ENCODE results near the gene KPNA2.
"Not testable (repeated sequence)": the region's sequence is repeated elsewhere in the genome, so short reads cannot be mapped to it uniquely, and the experiment has no call there.

The KPNA2 gene

DNA sequence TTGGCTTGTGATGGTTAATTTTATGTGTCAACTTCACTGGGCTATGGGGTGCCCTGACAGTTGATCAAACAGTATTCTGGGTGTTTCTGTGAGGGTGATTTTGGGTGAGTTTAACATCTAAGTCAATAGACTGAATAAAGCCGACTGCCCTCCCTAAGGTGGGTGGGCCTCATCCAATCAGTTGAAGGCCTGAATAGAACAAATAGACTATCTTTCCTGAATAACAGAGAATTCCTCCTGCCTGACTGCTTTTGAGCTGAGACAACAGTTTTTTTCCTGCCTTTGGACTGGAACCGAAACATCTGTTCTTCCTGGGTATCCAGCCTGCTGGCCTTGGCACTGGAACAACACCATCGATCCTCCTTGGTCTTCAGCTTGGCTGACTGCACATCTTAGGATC lies 33.0 kb downstream of the KPNA2 start:
- H3K27me3 ChIP-seq (replicated peaks; ENCODE audit: control insufficient read depth, insufficient read depth, low read length); H3K9me3 ChIP-seq (ENCODE audit: control insufficient read depth, low read length); H3K36me3 ChIP-seq (ENCODE audit: control insufficient read depth, insufficient read depth, low read length, severe bottlenecking); H3K4me1 ChIP-seq (ENCODE audit: control insufficient read depth, insufficient read depth, low read length); H3K4me3 ChIP-seq (ENCODE audit: low read length); H3K9ac ChIP-seq (ENCODE audit: low read length); DNase-seq (ENCODE audit: low read depth): not testable (repeated sequence)

DNA sequence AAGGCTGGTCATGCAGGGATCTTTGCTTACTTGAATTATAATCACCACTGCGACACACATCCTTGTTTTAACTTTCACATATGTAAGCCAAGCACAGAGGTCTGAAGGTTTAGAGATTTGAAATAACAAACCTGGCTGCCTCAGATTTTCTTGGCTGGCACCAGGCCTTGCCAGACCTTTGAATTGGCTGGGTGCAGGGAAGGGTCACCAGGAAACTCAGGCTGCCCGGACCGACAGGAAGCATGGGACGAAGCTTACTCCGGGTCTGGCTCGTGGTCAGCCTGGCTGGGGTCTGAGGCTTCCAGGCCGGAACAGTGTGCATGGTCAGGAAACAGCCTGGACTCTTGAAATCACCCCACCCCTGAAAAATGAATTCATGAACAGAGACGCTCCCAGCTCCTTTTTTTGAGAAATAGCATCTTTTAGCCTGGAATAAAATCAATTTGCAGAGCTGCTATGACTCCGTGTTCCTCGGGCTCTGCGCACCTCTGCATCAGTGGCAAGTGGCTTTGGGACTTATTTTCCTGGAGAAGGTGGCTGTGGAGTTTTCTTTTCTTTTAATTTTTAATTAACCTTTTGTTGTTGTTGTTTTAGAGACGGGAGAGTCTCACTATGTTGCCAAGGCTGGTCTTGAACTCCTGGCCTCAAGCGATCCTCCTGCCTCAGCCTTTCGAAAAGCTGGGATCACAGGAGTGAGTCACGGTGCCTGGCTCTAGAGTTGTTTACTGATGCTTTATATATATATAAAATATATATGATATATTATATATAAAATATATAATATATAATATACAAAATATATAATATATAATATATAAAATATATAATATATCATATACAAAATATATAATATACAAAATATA lies 35.3 kb downstream of the KPNA2 start:
- H3K36me3 ChIP-seq (ENCODE audit: control insufficient read depth, insufficient read depth, low read length, severe bottlenecking); H3K9ac ChIP-seq (ENCODE audit: low read length); H3K4me3 ChIP-seq (ENCODE audit: low read length); H3K4me1 ChIP-seq (ENCODE audit: control insufficient read depth, insufficient read depth, low read length); H3K9me3 ChIP-seq (ENCODE audit: control insufficient read depth, low read length); DNase-seq (ENCODE audit: low read depth); H3K27me3 ChIP-seq (replicated peaks; ENCODE audit: control insufficient read depth, insufficient read depth, low read length): not testable (repeated sequence)

DNA sequence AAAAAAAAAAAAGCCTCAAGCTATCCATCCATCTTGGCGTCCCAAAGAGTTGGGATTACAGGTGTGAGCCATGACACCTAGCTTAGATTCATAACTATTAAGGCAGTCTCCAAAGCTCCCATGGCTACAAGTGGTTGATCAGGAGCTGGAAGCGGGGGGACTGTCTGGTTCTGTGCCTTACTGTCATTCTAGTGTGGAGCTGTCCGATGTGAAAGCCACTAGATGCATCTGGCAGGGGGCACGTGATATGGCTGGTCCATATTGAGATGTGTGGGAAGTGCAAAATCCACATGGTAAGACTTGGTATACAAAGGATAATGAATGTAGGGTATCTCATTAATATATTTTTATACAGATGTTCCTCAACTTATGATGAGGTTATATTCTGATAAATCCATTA lies 38.7 kb downstream of the KPNA2 start:
- H3K36me3 ChIP-seq (ENCODE audit: control insufficient read depth, insufficient read depth, low read length, severe bottlenecking), result no peaks in the 10 kb centered on the region
- DNase-seq (ENCODE audit: low read depth), result no peak
- H3K4me3 ChIP-seq (ENCODE audit: low read length), result no peak overlapping the region
- H3K9me3 ChIP-seq (ENCODE audit: control insufficient read depth, low read length), result no peaks in the 10 kb centered on the region
- no peak overlapping the region for H3K9ac ChIP-seq (ENCODE audit: low read length)
- no peaks in the 10 kb centered on the region for H3K4me1 ChIP-seq (ENCODE audit: control insufficient read depth, insufficient read depth, low read length)
- H3K27me3 ChIP-seq (replicated peaks; ENCODE audit: control insufficient read depth, insufficient read depth, low read length), result no peaks in the 10 kb centered on the region

DNA sequence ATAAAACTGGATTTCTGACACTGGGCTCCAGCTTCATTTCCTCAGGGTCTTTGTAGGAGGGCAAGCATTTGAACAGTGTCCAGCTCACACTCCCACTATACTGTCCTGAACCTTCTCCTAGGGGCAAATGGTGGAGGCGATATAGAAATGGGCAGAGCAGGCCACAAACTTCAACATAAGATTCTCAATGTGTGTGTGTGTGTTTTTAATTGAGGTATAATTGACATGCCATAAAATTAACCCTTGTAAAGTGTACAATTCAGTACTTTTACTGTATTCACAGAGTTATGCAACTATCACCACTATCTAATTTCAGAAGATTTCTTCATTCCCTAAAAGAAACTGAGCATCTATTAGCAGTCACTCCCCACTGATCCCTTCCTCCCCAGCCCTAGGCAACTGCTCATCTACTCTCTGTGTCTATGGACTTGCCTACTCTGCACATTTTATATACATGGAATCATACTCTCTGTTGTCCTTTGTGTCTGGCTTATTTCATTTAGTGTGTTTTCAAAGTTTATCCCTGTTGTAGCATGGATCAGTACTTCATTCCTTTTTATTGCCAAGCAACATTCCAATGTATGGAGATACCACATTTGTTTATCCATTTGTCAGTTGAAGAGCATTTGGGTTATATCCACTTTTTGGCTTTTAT lies 40.5 kb downstream of the KPNA2 start:
- H3K36me3 ChIP-seq (ENCODE audit: control insufficient read depth, insufficient read depth, low read length, severe bottlenecking); H3K4me1 ChIP-seq (ENCODE audit: control insufficient read depth, insufficient read depth, low read length); H3K9ac ChIP-seq (ENCODE audit: low read length); H3K27me3 ChIP-seq (replicated peaks; ENCODE audit: control insufficient read depth, insufficient read depth, low read length); H3K4me3 ChIP-seq (ENCODE audit: low read length); H3K9me3 ChIP-seq (ENCODE audit: control insufficient read depth, low read length): not testable (repeated sequence)
- DNase-seq (ENCODE audit: low read depth), result peak; percentile 74

DNA sequence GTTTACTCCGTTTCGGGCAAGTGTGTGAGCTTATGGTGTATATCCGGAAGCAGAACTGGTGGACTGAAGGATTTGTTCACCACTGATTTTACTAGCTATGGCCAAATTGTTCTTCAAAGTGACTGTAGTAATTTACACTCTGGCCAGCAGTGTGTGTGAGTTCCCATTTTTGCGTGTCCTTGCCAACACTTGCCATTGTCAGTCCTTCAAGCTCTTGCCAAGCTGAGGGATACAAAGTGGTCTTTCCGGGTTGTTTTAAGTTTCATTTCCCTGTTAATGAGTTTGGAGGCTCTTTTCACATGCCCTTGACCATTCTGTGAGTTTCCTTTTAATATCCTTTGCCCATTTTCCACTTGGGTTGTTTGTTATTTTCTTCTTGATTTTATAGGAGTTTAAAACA lies 42.0 kb downstream of the KPNA2 start:
- not testable (repeated sequence) for H3K27me3 ChIP-seq (replicated peaks; ENCODE audit: control insufficient read depth, insufficient read depth, low read length); H3K9me3 ChIP-seq (ENCODE audit: control insufficient read depth, low read length); H3K4me3 ChIP-seq (ENCODE audit: low read length); H3K9ac ChIP-seq (ENCODE audit: low read length); DNase-seq (ENCODE audit: low read depth); H3K36me3 ChIP-seq (ENCODE audit: control insufficient read depth, insufficient read depth, low read length, severe bottlenecking); H3K4me1 ChIP-seq (ENCODE audit: control insufficient read depth, insufficient read depth, low read length)

DNA sequence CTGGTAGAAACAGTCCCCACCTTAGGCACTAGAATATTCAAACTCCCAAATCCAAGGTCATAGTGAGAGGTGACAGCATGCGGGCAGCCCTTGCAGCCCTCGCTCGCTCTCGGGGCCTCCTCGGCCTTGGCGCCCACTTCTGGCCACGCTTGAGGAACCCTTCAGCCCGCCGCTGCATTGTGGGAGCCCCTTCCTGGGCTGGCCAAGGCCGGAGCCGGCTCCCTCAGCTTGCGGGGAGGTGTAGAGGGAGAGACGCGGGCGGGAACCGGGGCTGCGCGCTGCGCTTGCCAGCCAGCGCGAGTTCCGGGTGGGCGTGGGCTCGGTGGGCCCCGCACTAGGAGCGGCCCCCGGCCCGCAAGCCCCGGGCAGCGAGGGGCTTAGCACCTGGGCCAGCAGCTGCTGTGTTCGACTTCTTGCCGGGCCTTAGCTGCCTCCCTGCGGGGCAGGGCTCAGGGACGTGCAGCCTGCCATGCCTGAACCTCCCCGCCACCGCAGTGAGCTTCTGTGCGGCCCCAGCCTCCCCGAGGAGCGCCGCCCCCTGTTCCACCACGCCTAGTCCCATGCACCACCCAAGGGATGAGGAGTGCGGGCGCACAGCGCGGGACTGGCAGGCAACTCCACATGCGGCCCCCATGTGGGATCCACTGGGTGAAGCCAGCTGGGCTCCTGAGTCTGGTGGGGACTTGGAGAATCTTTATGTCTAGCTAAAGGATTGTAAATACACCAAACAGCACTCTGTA lies 45.0 kb downstream of the KPNA2 start:
- Histone ChIP-seq H3K9me3 (ENCODE audit: control insufficient read depth, low read length) (no peaks in the 10 kb centered on the region), H3K9ac (ENCODE audit: low read length) (no peak overlapping the region), H3K4me3 (ENCODE audit: low read length) (no peak overlapping the region), H3K27me3 (replicated peaks; ENCODE audit: control insufficient read depth, insufficient read depth, low read length) (peaks cover 4% of the 10 kb centered on the region), H3K36me3 (ENCODE audit: control insufficient read depth, insufficient read depth, low read length, severe bottlenecking) (no peaks in the 10 kb centered on the region), H3K4me1 (ENCODE audit: control insufficient read depth, insufficient read depth, low read length) (peaks cover under 1% of the 10 kb centered on the region)
- DNase-seq (ENCODE audit: low read depth), result no peak

DNA sequence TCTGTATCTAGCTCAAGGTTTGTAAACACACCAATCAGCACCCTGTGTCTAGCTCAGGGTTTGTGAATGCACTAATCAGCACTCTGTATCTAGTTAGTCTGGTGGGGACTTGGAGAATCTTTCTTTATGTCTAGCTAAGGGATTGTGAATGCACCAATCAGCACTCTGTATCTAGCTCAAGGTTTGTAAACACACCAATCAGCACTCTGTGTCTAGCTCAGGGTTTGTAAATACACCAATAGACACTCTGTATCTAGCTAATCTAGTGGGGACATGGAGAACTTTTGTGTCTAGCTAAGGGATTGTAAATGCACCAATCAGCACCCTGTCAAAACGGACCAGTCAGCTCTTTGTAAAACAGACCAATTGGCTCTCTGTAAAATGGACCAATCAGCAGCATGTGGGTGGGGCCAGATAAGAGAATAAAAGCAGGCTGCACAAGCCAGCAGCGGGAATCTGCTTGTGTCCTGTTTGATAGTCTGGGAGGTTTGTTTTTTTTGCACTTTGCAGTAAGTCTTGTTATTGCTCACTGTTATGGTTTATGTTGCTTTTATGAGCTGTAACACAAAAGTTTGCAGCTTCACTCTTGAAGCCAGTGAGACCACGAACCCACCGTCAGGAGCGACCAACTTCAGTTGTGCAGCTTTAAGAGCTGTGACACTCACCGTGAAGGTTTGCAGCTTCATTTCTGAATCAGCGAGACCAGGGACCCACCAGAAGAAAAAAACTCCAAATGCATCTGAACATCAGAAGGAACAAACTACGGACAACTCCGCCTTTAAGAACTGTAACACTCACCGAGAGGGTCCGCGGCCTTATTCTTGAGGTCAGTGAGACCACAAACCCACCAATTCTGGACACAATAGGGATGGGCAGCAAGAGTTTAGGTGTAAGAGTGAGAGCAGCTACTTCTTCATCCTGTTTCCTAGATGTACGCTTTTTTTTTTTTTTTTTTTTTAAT lies 46.0 kb downstream of the KPNA2 start:
- not testable (repeated sequence) for H3K9ac ChIP-seq (ENCODE audit: low read length); H3K36me3 ChIP-seq (ENCODE audit: control insufficient read depth, insufficient read depth, low read length, severe bottlenecking); H3K9me3 ChIP-seq (ENCODE audit: control insufficient read depth, low read length); H3K27me3 ChIP-seq (replicated peaks; ENCODE audit: control insufficient read depth, insufficient read depth, low read length); H3K4me1 ChIP-seq (ENCODE audit: control insufficient read depth, insufficient read depth, low read length); H3K4me3 ChIP-seq (ENCODE audit: low read length); DNase-seq (ENCODE audit: low read depth)

DNA sequence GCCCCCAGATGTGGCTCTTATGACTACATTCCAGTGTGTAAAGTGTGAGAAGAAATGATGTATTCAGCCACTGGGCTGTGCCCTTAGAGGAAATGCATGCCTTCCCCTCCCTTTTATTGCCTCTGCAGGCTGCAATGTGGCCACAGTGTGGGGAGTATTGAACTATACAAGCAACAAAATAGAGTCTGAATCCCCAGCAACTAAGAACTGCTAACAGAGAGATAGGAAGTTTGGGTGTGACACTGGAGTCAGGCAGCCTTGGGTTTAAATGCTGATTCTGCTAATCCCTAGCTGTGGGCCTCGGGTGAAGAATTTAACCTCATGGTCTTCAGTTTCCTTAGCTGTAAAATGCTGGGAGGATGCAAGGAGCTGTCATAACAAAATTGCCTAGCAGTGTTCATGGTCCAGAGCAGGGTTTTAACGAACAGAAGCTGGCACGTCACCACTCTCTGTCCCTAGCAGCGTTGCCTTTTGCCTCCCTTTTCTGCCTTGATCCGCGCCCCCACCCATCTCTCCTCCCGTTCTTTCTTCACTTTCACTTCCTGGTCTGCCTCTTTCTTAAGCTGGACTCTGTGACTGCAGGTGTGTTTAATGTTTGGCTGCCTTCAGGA lies 50.3 kb downstream of the KPNA2 start:
- peak; percentile 19 for DNase-seq (ENCODE audit: low read depth)
- H3K4me1 ChIP-seq (ENCODE audit: control insufficient read depth, insufficient read depth, low read length), result peaks cover 11% of the 10 kb centered on the region
- H3K9ac ChIP-seq (ENCODE audit: low read length), result no peak overlapping the region
- no peak overlapping the region for H3K4me3 ChIP-seq (ENCODE audit: low read length)
- no peaks in the 10 kb centered on the region for H3K36me3 ChIP-seq (ENCODE audit: control insufficient read depth, insufficient read depth, low read length, severe bottlenecking)
- H3K9me3 ChIP-seq (ENCODE audit: control insufficient read depth, low read length), result no peaks in the 10 kb centered on the region
- peaks cover 4% of the 10 kb centered on the region for H3K27me3 ChIP-seq (replicated peaks; ENCODE audit: control insufficient read depth, insufficient read depth, low read length)

DNA sequence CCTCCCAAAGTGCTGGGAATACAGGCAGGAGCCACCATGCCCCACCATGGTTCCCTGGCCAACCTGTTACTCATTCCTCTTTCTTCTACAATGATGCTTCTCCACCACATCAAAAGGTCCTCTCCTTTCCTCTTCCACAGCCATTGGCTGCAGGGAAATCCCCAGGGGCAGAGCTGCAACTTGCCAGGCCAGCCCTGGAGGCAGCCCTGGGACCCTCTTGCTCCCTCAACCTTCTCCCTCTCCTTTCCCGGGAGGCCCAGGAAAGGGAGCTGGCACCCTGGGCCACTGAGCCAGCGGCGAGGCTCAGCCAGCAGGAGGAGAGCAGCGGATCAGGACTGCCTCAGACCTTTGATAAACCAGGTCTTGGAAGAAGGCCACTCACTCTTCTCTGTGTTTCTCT lies 51.1 kb downstream of the KPNA2 start:
- not testable (repeated sequence) for H3K36me3 ChIP-seq (ENCODE audit: control insufficient read depth, insufficient read depth, low read length, severe bottlenecking); H3K4me3 ChIP-seq (ENCODE audit: low read length); DNase-seq (ENCODE audit: low read depth); H3K9me3 ChIP-seq (ENCODE audit: control insufficient read depth, low read length); H3K27me3 ChIP-seq (replicated peaks; ENCODE audit: control insufficient read depth, insufficient read depth, low read length); H3K9ac ChIP-seq (ENCODE audit: low read length)
- H3K4me1 ChIP-seq (ENCODE audit: control insufficient read depth, insufficient read depth, low read length), result peaks cover 11% of the 10 kb centered on the region

DNA sequence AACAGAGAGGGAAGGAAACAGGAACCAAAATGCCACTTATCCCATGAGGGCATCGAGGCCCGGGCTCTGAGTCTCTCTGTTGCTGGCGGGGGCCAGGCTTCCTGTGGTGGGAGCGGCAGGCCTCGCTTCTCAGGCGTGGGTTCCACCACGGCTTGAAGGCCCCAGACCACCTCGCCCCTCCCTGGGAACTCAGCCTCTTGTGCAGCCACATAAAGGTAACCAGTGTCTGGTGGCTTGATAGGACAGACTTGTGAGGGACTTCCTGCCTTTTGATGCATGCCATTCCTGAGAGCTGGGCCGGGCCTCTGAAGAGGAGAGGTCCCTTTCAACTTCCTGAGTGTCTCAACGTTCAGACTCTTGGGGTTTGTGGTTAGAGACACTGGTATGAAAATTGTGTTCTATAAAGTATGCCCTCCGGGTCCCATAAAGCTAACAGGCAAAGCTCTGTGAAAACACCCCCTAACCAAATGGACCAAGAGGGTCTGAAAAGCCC lies 51.6 kb downstream of the KPNA2 start:
- not testable (repeated sequence) for H3K27me3 ChIP-seq (replicated peaks; ENCODE audit: control insufficient read depth, insufficient read depth, low read length); DNase-seq (ENCODE audit: low read depth); H3K36me3 ChIP-seq (ENCODE audit: control insufficient read depth, insufficient read depth, low read length, severe bottlenecking); H3K9ac ChIP-seq (ENCODE audit: low read length); H3K4me3 ChIP-seq (ENCODE audit: low read length); H3K9me3 ChIP-seq (ENCODE audit: control insufficient read depth, low read length)
- peaks cover 11% of the 10 kb centered on the region for H3K4me1 ChIP-seq (ENCODE audit: control insufficient read depth, insufficient read depth, low read length)

Measured in adipocyte (in vitro differentiated cells).